Stimulated activated CD8-positive, alpha-beta memory T cell treated with anti-CD3 and anti-CD28 coated beads, Interleukin-15, amount 100 ng/mL, for 1 hour (primary cell): ENCODE data around the gene SNTG2.

Source experiments
- DNase-seq: peaks from one replicate; pipeline ENCODE4 v3.0.0-alpha.2; 2020; ENCODE audit warnings: low read depth

The SNTG2 gene

DNA sequence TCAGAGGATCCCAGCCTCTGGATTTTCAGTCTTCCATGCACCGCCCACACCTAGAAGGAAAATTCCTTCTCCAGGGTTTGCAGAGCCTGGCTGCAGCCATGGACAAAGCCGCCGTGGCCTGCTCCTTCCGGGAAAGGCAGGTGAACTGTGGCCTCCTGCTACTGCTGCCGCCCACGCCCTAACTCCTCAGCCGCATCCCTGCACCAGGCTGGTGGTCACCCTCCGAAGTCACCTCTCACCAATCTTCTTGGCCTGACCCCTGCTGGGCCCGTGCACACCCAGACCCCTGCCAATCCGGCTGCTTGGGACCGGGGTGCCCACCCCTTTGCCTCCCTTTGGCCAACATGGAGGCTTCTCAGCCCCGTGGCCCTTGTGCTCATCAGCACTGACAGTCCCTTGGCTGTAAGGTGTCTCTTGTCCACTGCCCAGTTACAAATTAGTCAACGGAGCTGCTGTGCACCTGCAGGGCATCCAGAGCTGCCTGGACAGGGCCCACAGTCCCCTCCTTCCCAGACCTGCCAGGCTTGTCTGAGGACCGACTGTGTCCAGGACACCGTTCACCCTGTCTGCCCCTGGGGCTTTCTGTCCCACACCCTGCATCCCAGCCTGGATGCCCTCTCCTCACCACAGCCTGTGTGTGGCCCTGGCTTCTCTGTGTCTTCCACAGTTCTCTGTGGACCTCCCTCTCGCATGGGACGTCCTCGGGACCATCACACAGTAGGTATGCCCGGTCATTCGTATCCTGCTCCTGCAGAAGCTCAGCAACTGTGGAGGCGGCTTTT, 332.6 kb downstream of the SNTG2 start:
- DNase-seq = no peak

DNA sequence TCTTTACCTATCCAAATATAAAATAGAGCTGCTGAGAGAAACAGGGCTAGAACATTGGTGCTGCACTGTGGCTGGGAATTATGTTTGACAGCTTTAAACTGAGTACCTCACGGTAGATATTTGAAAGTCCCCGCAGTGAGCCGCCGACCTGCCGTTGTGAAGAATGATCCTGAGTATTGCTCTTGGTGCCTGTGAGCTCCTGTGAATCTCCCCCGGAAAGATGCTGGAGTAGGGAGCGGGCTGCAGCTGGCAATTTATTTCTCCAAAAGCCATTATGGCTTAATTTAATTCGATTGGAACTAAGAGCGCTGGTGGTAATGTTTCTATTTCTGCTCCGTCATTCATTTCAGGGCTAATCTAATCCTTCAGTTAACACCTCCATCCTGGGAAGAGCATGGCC, 333.2 kb downstream of the SNTG2 start:
- no peak for DNase-seq

DNA sequence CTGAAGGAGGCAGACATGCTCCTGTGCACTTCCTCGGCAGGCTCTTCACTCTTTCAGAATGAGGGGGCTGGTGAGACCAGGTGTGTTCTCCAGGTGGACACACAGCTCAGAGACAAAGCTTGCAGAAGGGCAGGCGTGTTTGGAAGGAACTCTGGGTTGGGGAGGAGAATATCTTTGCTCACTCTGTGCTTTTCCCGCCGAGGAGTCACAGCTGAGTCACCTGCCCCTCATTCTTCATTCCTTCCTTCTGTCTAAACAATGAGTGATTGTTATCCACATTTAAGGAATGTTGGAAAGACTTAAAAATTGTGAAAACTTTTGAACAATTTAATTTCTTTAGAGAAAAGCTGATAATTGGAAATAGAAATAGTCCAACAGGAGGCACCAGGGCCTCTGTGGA, 336.3 kb downstream of the SNTG2 start:
- DNase-seq = no peak

DNA sequence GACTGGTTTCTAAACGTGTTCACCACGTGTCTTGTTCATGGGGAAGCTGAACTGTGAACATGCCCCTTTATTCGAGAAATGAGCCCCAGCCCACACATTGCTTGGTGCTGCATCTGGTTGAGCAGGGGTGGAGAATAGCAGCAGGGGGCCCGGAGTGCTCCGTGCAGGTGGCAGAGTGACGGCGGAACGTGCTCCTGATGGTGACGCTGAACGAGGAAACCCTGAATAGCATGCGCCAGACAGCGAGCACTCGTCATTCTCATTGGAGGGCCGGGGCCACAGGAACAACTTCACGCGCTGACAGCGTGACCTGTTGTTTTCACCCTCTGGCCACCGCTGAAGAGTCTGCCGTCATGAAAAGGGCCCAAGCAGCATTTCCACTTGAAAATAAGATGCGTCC, 336.8 kb downstream of the SNTG2 start:
- DNase-seq = no peak

DNA sequence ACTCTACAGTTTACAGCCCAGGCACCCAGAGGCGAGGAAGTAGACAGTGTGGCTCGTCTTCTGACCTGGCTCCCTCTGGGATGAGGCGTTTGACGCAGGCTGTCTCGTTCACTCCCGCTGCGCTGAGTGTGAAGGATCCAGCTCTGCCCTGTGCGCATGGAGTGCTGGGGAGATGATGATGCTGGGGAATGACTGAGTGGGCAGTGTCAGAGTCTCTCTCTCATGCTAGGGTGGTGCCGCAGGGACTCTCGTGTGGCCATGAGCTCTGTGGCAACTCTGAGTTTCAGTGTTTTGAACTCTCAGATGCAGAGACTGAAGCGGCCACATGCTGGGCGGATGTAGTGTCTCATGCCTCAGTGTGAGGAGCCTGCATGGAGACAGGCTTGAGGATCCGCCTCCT, 344.3 kb downstream of the SNTG2 start:
- DNase-seq = no peak

DNA sequence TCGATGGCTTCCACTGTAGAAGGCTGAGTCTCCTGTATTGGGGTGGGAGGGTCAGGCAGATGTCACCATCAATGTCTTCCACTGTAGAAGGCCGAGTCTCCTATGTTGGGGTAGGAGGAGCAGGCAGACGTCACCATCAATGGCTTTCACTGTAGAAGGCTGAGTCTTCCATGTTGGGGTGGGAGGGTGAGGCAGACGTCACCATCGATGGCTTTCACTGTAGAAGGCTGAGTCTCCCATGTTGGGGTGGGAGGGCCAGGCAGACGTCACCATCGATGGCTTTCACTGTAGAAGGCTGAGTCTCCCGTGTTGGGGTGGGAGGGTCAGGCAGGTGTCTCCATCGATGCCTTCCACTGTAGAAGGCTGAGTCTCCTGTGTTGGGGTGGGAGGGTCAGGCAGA, 345.1 kb downstream of the SNTG2 start:
- DNase-seq = no peak

DNA sequence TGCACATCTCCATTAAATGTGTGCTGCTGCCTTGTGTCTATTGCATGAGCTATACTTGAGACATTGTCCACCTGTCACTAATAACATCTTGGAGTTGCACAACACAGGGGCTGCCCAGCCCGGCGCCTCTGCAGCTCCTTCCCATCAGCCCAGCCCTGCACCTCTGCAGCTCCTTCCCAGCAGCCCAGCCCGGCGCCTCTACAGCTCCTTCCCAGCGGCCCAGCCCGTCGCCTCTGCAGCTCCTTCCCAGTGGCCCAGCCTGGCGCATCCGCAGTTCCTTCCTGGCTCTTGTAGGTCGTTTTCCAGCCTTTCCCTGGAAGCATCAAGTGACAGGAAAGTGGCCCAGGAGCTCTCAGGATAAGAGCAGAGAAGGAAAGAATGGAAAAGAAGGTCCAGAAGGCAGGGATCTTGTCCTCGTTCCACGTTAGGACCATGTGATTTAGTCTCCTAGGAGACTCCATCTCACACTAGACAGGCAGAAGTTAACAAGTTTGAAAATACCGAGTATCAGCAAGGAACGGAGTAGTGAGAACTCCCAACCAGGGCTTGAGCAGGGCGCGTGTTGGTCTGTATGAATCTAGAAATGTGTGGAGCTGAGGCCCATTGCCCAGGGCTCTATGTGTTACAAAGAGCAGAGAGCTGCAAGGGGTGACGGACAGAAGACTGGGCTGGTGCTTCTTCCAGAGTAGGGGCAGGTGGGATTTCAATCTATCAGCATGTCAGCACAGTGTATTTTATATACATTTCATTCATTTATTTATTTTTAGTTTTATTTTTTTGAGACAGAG, 346.9 kb downstream of the SNTG2 start:
- no peak for DNase-seq

DNA sequence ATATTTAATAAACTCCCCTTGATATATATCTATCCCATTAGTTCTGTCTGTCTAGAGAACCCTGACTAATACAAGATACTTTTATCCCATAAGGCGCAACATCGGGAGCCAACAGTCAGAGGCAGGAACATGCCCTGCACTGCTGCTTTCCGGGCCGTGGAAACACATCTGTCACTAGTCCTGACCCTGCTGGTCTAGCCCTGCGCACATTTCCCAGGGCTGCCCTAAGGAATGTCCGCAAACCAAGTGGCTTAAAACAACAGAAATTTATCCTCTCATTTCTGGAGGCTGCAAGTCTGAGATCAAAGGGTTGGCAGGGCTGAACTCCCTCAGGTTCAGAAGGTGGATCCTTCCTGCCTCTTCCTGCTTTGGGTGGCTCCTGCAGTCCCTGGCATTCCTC, 348.4 kb downstream of the SNTG2 start:
- no peak for DNase-seq

DNA sequence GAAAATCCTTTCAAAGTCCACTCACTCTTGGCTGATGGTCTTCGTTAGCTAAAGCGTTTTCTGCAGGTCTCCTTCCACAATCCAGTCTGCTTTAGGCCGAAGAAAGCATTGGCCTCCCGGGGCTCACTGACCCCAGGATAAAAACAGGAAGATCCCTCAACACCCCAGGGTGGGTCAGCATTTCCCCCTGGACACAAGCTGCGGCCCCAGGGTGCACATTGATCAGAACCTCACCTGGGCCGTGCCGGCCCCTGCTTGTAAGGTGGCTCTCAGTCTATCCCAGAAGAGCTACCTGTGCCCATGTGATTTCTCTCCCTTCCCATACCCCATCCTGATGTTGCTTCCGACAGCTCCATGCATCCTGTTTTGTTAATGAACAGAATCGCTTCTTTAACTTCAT, 349.6 kb downstream of the SNTG2 start:
- DNase-seq = no peak

DNA sequence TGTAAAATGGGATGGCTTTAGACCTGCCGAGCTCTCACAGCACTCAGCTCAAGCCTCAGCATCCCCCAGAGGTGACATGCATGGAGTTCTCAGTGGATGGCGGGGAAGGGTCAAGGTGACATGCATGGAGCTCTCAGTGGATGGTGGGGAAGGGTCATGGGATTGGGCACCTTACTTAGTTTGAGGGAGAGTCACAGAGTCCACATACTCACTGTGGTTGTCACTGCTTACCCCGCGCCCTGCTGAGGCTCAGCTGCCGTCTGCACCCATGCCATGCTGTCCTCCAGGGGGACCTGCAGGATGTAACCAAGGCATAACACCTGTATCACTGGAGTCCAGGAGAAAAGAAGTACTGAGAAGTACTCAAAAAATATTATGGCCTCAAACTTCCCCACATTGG, 350.4 kb downstream of the SNTG2 start:
- DNase-seq = no peak

DNA sequence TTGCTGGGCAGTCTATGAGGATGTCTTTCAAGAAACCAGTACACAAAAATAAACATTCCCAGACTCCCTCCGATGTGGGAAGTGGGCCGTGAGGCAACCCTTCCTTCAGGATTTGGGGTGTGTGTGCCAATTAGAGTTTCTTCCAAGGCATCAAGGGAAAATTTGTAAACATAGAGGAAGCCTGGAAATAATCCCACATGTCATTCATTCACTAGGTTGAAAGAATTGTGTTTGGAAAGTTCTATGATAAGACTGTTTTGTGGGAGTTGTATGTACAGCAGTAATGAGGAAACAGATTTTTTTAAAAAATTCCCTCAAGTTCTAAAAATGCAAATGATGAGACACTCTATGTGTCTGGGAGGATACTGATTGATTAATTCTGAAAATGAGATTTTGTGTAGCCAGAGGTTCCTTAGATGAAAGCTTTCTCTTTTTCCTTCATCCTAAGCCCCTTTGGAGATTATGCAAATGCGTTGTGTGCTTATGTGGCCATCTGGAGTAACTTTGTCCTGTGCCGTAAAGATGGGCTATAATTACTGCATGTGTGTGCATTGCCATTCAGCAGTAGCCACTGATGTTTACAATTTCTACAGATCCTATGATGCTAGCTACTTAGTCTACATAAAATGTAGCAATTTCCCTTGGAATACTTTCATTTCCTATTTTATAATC, 354.8 kb downstream of the SNTG2 start:
- DNase-seq = no peak

DNA sequence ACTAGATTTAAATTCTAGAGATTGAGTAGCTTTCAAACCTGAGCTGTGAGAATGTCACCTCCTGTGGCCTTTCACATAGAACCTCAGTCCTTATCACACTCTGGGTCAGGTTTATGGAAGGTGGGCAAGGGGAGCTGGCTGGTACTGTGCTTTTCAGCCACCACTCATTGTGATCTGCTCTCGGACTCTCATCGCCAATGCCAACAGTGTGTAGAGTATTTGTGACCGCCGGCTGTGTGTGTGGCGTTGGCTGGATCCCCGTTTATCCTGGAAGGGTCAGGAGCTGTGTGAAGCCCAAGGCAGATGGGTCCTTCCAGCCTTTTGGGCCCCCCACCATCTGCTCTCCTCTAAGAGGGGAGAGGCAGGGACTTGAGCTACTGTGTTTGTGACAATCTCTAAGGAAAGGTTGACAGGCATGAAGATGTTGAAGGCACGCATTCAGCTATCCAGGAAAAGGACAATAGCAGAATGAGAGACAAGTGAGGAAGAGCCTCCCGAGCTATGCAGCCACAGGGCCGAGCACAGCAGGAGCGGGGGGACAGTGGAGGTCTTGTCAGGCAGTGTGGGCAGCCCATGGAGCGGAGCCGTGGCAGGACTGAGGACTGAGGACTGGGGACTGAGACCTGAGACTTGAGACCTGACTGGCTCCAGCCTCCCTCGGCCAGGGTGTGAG, 355.5 kb downstream of the SNTG2 start:
- no peak for DNase-seq

DNA sequence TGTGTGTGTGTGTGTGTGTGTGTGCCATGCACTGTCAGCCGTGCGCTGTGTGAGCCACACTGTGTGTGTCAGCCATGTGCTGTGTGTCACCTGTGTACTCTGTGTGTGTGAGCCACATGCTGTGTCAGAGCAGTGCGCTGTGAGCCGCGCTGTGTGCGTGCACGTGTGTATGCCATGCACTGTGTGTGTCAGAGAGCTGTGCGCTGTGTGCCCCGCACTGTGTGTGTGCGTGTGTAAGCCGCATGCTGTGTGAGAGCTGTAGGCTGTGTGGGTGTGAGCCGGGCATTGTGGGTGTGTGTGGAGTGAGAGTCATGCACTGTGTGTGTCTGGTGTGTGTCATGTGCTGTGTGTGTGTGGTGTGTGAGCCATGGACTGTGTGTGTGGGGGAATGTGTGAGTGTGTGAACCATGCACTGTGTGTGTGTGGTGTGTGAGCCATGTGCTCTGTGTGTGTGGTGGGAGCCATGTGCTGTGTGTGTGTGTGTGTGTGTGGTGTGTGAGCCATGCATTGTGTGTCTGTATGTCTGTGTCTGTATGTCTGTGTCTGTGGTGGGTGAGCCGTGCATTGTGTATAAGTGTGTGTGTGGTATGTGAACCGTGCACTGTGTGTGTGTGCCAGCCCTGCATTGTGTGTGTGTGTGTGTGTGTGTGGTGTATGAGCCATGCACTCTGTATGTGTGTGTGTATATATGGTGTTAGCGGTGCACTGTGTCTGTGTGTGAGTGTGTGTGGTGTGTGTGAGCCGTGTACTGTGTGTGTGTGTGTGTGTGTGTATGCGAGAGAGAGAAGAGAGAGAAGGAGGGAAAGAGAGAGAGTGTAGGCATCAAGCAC, 356.3 kb downstream of the SNTG2 start:
- DNase-seq = no peak

DNA sequence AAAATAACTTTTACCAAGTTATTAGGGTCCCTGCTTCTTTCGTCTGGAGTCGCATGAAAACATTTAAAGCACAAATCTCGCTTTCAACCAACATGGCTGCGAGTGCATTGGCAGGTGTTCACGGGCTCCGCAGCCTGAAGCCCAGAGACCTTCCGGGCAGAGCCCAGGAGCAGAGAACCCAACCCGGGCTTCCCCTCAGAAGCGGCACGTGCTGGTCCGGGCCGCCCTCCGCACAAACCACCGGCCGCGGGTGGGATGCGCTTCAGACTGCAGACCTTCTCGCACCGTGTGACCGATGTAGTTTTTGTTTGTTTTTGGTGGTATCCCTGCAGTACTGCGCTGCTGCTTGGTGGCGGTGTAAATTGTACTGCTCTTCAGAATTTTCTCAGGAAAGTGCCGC, 357.0 kb downstream of the SNTG2 start:
- DNase-seq = no peak

DNA sequence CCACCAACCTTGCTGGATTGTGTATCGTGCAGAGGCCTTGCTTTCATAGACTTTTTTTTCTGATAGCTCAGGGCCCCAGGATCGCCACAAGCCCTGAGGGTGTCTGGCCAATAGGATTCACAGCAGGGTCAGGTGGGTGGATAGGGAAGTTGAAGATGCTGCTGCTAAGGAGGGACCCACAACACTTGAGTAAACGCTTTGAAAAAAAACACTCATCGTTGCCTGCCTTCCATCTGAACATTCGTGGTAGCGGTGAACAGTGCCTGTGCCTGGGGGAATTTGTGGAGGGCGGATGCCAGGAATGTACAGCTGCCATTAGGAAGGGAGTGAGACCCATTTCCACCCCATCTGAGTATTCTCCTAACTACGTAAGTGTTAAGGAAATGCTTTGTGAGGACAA, 358.0 kb downstream of the SNTG2 start:
- DNase-seq = no peak

DNA sequence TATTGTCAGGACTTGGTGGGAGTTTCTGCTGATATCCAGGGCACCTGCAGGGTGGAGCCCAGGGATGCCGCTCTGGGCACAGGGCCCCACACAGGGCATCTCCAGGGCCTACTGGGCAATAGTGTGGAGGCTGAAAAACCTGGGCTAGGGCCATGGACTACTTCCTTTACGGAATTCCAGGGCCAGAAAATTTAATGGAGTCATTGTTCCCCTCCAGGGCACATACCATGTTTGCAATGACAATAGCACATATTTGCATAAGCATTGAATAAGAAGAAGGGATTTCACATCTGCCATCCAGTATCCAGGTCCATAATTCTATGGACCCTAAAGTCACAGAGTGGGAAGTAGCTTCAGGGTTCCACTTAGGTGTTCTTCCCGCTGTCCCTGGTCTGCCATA, 358.9 kb downstream of the SNTG2 start:
- DNase-seq = no peak

DNA sequence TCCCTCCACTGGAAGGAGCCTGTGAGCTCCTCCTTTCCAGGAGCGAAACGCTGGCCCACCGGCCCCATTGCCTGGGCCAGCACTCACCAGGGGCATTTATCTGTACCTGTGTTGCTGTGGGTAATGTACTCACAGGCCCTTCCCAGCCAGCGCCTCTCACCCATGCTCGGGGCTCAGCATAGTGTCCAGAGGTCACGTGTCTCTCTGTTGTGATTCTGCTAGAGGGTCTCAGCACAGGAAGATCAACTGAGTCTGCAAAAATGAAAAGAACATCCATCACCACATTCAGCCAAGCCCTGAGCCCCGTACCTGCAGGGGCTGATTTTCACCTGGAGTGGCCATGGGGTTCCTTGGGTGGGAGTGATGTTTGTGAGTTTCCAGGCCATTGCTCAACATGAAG, 359.6 kb downstream of the SNTG2 start:
- DNase-seq = no peak

DNA sequence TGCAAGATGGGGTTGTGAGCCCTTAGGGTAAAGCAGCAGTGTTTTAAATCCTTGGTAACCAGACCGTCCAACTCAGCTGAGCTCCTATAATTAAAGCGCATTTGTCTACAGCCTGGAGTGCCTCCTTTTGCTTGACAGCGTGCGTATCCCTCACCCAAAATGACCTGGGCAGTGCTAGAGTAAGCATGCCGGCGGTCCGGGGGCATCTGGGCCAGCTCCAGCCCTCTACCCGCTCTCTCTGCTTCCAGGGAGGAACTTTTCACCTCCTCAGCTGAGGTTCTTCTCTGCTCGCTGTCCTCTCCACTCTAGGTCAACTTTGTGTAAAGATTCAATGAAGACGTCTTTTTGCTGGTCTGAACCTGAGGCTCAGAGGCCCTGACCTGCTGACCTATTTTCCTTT, 360.2 kb downstream of the SNTG2 start:
- DNase-seq = no peak

DNA sequence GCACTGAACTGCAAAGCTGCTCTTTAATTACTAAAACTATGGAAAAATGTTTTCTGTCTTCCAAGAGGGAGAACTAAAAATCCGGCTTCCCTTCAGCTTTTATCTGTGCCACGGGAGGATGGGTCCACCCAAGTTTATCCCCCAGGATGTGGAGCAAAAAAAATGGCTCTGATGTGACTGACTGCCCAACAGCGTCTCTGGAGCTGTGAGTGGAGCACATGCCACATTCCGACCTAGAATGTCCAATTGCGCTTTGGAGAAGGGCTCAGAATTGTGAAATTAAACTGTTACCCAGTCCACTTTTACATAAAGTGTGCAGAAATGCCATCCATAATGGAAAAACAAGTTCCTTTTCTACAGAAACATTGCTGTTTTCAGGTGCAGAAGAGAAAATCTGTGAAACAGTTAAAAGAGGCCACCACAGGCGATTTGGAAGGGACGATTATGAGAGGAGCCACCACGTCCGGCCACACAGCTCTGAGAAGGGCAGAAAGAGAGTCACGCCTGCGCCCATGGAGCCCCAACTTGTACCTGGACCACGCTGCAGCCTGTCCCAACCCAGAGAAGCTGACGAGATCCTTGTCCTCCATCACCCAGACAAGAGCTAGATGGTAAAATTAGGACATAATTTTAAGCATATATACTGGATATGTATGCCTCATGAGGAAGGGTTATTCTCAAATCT, 362.7 kb downstream of the SNTG2 start:
- DNase-seq = no peak

DNA sequence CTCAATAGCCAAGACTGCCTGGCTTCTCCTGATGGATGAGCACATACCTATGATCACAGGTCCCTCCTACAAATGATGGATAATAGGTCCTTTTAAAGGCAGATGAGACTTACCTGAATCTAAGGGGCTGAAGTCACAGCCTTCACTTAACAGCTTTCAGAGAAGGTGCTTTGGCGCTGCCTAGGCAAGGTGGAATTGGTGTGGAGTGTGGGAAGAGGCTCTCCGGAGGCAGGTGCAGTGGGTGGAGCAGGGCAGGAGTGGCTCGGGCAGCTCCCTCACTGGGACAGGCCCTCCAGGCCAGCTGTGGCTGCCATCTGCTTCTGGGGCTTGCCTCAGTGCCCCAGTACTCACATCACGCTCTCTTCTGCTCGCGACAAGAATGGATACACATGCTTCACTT, 363.6 kb downstream of the SNTG2 start:
- no peak for DNase-seq

DNA sequence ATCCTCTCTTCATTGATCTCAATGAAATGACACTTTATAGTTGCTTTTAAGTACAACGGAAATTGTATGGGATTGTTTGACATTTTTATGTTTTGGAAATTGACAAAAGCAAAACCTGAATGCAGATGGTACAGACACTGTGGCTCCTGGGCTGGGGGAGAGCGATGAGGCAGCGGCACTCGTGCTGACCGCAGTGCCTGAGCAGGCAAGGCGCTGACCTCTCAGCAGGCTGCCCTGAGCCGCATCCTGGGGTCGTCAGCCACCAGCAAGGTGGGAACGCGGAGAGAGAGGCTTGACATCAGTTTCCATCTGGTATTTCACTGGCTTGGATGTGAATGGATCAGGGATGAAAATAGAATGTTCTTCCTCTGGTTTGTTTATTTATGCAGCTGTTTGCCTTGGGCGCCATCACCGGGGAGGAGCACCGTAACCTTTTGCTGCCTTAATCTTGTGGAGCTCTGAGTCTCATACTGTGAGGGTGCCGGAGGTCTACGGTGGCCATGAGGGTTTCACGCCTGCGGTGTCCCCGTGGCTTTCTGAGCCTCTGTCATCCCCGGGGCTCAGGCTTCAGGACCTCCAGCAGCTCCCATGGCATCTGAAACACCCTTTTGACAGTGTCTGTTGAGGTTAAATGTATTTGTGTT, 367.8 kb downstream of the SNTG2 start:
- no peak for DNase-seq
